ENCODE measurements around the gene DRICH1.

DNA sequence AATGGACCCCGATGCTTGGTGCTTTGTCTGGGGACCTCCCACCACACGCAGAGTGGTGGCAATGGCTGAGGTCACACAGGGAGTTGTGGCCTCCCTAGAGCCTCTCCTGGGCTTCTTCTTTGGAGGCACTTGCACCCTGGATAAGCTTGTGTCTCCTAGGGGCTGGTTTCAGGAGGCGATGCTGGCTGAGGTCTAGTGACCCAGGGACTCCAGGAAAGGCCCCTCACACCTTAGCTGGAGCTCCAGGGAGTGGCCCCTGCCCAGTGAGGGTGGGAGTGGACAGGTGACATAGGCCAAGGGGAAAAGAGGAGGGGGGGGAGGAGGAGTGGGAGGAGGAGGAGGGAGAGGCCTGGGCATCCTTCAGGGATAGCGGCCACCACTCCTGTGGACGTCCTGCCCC, 52.8 kb downstream of the DRICH1 start:
- TF ChIP-seq SMAD3 (CRISPR knock-in tag; IDR thresholded peaks at IDR 0.05; ENCODE audit: borderline replicate concordance) (no peak), E2F4 (CRISPR knock-in tag; IDR thresholded peaks at IDR 0.05; ENCODE audit: borderline replicate concordance, low read depth) (no peak), MAX (CRISPR knock-in tag; IDR thresholded peaks at IDR 0.05) (no peak), USF1 (CRISPR knock-in tag; IDR thresholded peaks at IDR 0.05) (no peak), CREB1 (CRISPR knock-in tag; IDR thresholded peaks at IDR 0.05) (no peak)
- TF ChIP-seq, protein P1, sequence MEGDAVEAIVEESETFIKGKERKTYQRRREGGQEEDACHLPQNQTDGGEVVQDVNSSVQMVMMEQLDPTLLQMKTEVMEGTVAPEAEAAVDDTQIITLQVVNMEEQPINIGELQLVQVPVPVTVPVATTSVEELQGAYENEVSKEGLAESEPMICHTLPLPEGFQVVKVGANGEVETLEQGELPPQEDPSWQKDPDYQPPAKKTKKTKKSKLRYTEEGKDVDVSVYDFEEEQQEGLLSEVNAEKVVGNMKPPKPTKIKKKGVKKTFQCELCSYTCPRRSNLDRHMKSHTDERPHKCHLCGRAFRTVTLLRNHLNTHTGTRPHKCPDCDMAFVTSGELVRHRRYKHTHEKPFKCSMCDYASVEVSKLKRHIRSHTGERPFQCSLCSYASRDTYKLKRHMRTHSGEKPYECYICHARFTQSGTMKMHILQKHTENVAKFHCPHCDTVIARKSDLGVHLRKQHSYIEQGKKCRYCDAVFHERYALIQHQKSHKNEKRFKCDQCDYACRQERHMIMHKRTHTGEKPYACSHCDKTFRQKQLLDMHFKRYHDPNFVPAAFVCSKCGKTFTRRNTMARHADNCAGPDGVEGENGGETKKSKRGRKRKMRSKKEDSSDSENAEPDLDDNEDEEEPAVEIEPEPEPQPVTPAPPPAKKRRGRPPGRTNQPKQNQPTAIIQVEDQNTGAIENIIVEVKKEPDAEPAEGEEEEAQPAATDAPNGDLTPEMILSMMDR (IDR thresholded peaks at IDR 0.05) = no peak
